Activated CD8-positive, alpha-beta memory T cell treated with anti-CD3 and anti-CD28 coated beads, Interleukin-2, amount 50 U/mL, for 1 hour (primary cell): ENCODE results near the gene SYNM.

Experiments used
- DNase-seq: peaks from one replicate; pipeline ENCODE4 v3.0.0-alpha.2; 2020; ENCODE audit errors: extremely low read depth

The SYNM gene

DNA sequence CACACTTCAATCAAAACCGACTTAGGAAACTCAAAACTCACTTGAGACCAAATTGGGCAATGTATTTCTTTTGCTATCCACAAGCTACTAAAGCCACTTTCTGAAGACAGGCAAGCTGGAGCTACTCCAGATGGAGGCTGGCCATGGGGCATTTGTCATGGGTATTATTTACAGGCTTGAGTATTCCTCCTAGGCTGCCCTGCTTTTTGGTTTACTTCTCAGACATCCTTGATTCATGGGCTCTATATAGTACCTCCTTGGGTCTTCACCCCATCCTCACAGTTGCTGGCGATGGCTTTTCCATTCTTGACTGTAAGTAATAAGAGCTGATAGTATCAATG is 18.6 kb upstream of the SYNM start:
- DNase-seq, result no peak

- no peak for DNase-seq
Observed at GRCh38 chr15:99087405-99087943, 17.4 kb upstream of the SYNM start.

DNA sequence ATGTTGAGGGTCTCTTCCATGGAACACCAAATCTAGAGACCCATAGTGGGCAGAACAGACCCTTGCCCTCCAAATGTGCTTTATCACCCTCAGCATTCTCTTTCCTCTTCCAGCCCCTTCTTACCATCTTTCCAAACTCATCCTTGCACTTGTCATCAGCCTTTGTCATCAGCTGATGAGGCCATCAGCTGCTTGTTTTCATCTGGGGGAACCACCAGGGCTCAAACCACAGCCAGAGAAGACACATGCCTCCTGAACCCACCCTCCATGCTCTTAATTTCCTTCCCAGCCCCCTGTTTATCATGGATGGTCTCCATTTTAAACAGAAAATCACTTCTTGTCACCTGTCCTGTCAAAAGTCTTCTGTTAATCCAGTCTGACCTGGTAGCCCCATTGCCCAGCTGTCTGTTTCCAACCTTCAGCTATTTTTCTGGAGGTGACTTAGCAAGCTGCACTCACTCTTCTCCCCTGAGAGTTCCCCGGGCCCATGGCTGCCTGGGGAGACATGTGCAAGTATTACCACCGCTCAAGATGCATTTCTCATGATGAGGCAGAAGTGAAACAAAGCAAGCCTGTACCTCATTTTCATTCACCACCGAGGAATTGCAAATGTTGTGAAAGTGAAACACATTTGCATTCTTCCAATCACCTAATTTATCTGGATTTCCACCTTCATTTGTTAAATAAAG is 14.7 kb upstream of the SYNM start:
- DNase-seq, result no peak

GRCh38 chr15:99090938-99091337 is 13.9 kb upstream of the SYNM start:
- no peak for DNase-seq

GRCh38 chr15:99092554-99093172 is 12.2 kb upstream of the SYNM start:
- no peak for DNase-seq

DNA sequence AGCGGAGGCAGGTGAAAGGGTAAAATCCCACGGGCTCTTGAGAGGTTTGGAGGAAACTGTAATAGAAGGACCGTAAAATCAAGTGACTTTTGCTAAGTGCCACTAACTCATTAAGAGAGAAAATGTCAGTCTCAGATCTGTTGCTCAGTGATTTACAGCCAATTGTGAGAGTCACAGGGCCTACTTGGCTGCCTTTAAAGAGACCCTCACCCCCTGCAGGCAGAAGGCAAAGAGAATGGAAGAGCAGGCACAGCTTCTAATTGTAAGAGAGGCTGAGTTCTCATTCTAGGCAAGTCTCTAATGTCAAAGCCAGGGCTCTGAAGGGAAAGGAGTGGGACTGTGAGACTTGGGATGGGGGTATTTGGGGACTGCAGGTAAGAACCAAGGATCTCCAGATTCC is 9.3 kb upstream of the SYNM start:
- no peak for DNase-seq

- no peak for DNase-seq
Observed at GRCh38 chr15:99096173-99096893, 8.5 kb upstream of the SYNM start.

GRCh38 chr15:99096894-99097426 is 7.9 kb upstream of the SYNM start:
- no peak for DNase-seq

- no peak for DNase-seq
Observed at GRCh38 chr15:99097441-99098410, 7.2 kb upstream of the SYNM start.

- no peak for DNase-seq
Observed at GRCh38 chr15:99098426-99098825, 6.5 kb upstream of the SYNM start.

- DNase-seq, result no peak
Observed at GRCh38 chr15:99098991-99099390, 5.9 kb upstream of the SYNM start.

- no peak for DNase-seq
Observed at GRCh38 chr15:99099661-99100060, 5.2 kb upstream of the SYNM start.

DNA sequence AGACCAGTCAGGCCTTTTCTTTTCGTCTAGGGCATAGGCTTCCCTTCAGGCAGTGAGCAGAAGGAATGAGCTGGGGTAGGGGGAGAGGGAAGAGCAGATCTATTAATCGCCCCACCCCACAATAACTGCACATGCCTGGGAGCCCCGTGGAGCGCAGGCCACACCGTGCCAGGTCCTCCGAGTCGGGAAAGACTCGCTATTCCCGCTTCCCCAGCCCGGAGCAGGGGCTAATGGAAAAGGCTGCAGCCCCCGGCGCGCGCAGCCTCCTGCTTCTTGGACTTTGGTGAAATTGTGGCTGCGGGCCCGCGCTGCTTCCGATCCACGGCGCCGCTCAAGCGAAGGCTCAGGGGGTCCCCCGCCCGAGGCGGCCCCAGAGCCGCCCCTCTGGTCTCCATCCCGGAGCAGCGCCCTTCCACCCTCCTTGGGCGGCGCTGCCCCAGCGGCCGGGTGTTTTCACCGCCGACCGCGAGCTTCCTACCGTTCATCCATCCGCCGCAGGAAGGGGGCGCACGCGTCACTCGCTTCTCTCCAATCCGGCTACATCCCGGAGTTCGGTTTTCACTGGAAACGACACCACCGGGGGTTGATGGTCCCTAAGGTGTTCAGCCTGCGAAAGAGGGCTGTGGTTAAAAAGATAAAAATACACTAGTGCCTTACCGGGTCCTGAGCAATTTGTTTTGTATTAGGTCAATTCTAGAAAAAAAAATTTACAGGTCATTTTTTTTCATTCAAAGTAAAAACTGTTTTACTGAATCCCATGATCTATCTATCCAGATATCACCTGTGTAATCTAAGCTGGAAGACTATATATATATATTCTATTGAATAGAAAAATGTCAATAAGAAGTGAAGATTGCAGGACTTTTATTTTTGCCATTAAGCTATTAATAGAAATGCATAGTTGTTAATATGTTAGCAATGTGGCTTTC is 4.4 kb upstream of the SYNM start:
- DNase-seq, result no peak

GRCh38 chr15:99101501-99101900 is 3.4 kb upstream of the SYNM start:
- no peak for DNase-seq

- DNase-seq, result no peak
Observed at GRCh38 chr15:99102332-99103235, 2.3 kb upstream of the SYNM start.

- DNase-seq, result no peak
Observed at GRCh38 chr15:99103279-99103678, 1.6 kb upstream of the SYNM start.

DNA sequence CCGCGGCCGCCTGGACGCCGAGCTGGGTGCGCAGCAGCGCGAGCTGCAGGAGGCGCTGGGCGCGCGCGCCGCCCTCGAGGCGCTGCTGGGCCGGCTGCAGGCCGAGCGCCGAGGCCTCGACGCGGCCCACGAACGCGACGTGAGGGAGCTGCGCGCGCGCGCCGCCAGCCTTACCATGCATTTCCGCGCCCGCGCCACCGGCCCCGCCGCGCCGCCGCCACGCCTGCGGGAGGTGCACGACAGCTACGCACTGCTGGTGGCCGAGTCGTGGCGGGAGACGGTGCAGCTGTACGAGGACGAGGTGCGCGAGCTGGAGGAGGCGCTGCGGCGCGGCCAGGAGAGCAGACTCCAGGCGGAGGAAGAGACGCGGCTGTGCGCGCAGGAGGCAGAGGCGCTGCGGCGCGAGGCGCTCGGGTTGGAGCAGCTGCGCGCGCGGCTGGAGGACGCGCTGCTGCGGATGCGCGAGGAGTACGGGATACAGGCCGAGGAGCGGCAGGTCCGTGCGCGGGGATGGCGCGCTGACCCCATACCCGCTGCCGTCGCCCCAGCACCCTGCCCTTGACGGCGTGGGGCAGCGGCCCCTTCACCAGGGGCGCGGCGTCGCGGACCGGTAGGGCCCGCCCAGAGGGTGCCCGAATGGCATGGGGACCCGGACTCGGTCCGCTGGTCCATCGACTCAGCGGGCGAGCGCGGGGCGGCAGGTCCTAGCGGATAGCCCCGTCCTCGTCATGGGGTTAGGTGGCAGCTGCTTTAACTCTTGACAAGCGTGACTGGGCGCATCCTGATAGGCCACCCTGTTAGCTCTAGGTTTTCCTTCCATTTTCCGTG is 848 bp downstream of the SYNM start:
- DNase-seq, result no peak

- DNase-seq, result no peak
Observed at GRCh38 chr15:99106417-99107220, 1.7 kb downstream of the SYNM start.
